Duodenal mucosa (tissue), 2 donors: ENCODE measurements around the gene TBRG4.
"Not testable (repeated sequence)": the region's sequence is repeated elsewhere in the genome, so short reads cannot be mapped to it uniquely, and the experiment has no call there.

ENCODE experiments used
- H3K27ac ChIP-seq: one replicate; pipeline ENCODE4 v1.7.0; 2013; ENCODE audit warnings: low read depth, low read length
- H3K27me3 ChIP-seq, 2 donors: one replicate each; pipeline ENCODE4 v1.7.0; 2013; ENCODE audit warnings: low read length in 2 of 2, control low read depth in 1 of 2; ENCODE audit not compliant: insufficient read depth in 2 of 2, control insufficient read depth in 1 of 2
- H3K36me3 ChIP-seq, 2 donors: one replicate each; pipeline ENCODE4 v1.7.0; 2013; ENCODE audit warnings: low read length in 2 of 2, control low read depth in 1 of 2; ENCODE audit not compliant: insufficient read depth in 2 of 2, control insufficient read depth in 1 of 2
- H3K4me1 ChIP-seq, 2 donors: one replicate each; pipeline ENCODE4 v1.7.0; 2013; ENCODE audit warnings: low read length in 2 of 2, control low read depth in 1 of 2; ENCODE audit not compliant: insufficient read depth in 2 of 2, control insufficient read depth in 1 of 2
- H3K4me3 ChIP-seq, 2 donors: one replicate each; pipeline ENCODE4 v1.7.0; 2013; ENCODE audit warnings: low read length in 2 of 2, low read depth in 1 of 2
- H3K9ac ChIP-seq, 2 donors: one replicate each; pipeline ENCODE4 v1.7.0; 2013; ENCODE audit warnings: low read length in 2 of 2, low read depth in 1 of 2
- H3K9me3 ChIP-seq, 2 donors: one replicate each; pipeline ENCODE4 v1.7.0; 2013; ENCODE audit warnings: low read length in 2 of 2, control low read depth in 1 of 2; ENCODE audit not compliant: control insufficient read depth in 1 of 2

The TBRG4 gene

GRCh38 chr7:45155357-45155900 is 43.9 kb upstream of the TBRG4 start:
- Histone ChIP-seq H3K4me1 (no peaks in the 10 kb centered on the region), H3K9me3 (no peaks in the 10 kb centered on the region), H3K27ac (no peak overlapping the region), H3K27me3 (peaks cover 7 to 12% of the 10 kb centered on the region in 2 donors), H3K36me3 (no peaks in the 10 kb centered on the region), H3K9ac (no peak overlapping the region), H3K4me3 (no peak overlapping the region)

DNA sequence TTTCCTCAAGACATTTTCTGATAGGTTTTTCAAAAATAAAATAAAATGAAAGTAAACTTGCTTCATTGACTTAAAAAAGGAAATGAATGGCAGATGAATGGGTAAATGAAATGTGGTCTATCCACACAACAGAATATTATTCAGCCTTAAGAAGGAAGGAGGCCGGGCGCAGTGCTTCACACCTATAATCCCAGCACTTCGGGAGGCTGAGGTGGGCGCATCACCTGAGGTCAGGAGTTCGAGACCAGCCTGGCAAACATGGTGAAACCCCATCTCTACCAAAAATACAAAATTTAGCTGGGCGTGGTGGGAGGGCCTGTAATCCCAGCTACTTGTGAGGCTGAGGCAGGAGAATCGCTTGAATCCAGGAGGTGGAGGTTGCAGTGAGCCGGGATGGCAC is 42.4 kb upstream of the TBRG4 start:
- H3K9me3 ChIP-seq, H3K4me3 ChIP-seq, H3K4me1 ChIP-seq, H3K36me3 ChIP-seq, H3K9ac ChIP-seq, H3K27ac ChIP-seq: not testable (repeated sequence)
- H3K27me3 ChIP-seq, result peaks cover 7 to 12% of the 10 kb centered on the region in 2 donors

- peaks cover 3 to 12% of the 10 kb centered on the region in 2 donors for H3K27me3 ChIP-seq
- H3K9ac ChIP-seq, result no peak overlapping the region
- no peaks in the 10 kb centered on the region for H3K9me3 ChIP-seq
Measured at GRCh38 chr7:45153233-45153632, 41.7 kb upstream of the TBRG4 start.

GRCh38 chr7:45151967-45152366 is 40.5 kb upstream of the TBRG4 start:
- Histone ChIP-seq H3K27me3 (peaks cover 0 to 8% of the 10 kb centered on the region in 2 donors), H3K9me3 (no peaks in the 10 kb centered on the region), H3K4me3 (no peak overlapping the region), H3K36me3 (no peaks in the 10 kb centered on the region), H3K9ac (no peak overlapping the region), H3K27ac (no peak overlapping the region), H3K4me1 (no peaks in the 10 kb centered on the region)

More at GRCh38 chr7:45153233-45153632, 41.7 kb upstream of the TBRG4 start:
- no peaks in the 10 kb centered on the region for H3K4me1 ChIP-seq
- no peaks in the 10 kb centered on the region for H3K36me3 ChIP-seq
- H3K4me3 ChIP-seq, result no peak overlapping the region
- H3K27ac ChIP-seq, result no peak overlapping the region

GRCh38 chr7:45151131-45151684 is 39.7 kb upstream of the TBRG4 start:
- Histone ChIP-seq H3K36me3 (no peaks in the 10 kb centered on the region), H3K27ac (no peak overlapping the region), H3K4me3 (no peak overlapping the region), H3K27me3 (peaks cover 0 to 8% of the 10 kb centered on the region in 2 donors), H3K4me1 (peaks cover 0 to 2% of the 10 kb centered on the region in 2 donors), H3K9me3 (no peaks in the 10 kb centered on the region), H3K9ac (no peak overlapping the region)

GRCh38 chr7:45150199-45150598 is 38.7 kb upstream of the TBRG4 start:
- Histone ChIP-seq H3K4me3 (no peak overlapping the region), H3K27ac (no peak overlapping the region), H3K27me3 (peaks cover 0 to 6% of the 10 kb centered on the region in 2 donors), H3K4me1 (peaks cover 0 to 2% of the 10 kb centered on the region in 2 donors), H3K36me3 (no peaks in the 10 kb centered on the region), H3K9me3 (no peaks in the 10 kb centered on the region), H3K9ac (no peak overlapping the region)

DNA sequence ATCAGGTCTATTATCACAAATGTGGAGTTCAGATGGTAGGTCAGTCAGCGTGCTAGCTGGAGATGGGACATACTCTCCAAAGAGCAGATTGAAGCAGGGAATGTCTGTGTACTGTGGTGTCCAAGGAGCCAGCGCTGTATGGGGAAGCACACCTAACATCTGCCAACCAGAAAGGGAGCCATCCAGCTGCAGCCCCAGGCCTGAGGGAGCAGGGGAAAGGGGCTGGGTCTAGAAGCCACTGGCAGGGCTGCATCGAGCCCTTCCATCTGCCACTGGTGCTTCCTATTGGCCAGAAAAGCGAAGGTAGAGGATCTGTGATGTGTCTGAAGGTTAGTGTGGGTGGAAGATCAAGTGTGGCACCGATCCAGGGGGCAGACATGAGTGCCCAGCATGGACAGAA is 38.1 kb upstream of the TBRG4 start:
- no peak overlapping the region for H3K4me3 ChIP-seq
- H3K36me3 ChIP-seq, result no peaks in the 10 kb centered on the region
- H3K27ac ChIP-seq, result no peak overlapping the region
- peaks cover 0 to 2% of the 10 kb centered on the region in 2 donors for H3K4me1 ChIP-seq
- H3K9me3 ChIP-seq, result no peaks in the 10 kb centered on the region
- no peak overlapping the region for H3K9ac ChIP-seq
- peaks cover 0 to 6% of the 10 kb centered on the region in 2 donors for H3K27me3 ChIP-seq

DNA sequence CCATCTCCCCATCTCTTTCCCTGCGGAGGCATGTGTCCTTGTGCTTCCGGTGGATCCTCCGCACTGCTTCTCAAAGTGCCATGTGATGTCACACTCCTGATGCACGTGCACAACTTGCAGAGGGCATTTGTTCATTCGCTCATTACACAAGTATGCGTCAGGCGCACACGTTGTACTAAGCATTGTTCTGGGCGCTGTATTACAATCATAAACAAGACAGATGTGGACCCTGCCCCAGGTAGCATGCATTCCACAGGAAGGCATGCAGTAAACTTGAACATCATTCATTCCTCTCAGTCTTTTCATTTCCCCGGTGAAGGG is 37.1 kb upstream of the TBRG4 start:
- H3K36me3 ChIP-seq, result no peaks in the 10 kb centered on the region
- H3K27me3 ChIP-seq, result peaks cover 0 to 6% of the 10 kb centered on the region in 2 donors
- H3K27ac ChIP-seq, result no peak overlapping the region
- H3K9ac ChIP-seq, result no peak overlapping the region
- no peaks in the 10 kb centered on the region for H3K9me3 ChIP-seq
- H3K4me3 ChIP-seq, result no peak overlapping the region
- H3K4me1 ChIP-seq, result peaks cover 0 to 2% of the 10 kb centered on the region in 2 donors

DNA sequence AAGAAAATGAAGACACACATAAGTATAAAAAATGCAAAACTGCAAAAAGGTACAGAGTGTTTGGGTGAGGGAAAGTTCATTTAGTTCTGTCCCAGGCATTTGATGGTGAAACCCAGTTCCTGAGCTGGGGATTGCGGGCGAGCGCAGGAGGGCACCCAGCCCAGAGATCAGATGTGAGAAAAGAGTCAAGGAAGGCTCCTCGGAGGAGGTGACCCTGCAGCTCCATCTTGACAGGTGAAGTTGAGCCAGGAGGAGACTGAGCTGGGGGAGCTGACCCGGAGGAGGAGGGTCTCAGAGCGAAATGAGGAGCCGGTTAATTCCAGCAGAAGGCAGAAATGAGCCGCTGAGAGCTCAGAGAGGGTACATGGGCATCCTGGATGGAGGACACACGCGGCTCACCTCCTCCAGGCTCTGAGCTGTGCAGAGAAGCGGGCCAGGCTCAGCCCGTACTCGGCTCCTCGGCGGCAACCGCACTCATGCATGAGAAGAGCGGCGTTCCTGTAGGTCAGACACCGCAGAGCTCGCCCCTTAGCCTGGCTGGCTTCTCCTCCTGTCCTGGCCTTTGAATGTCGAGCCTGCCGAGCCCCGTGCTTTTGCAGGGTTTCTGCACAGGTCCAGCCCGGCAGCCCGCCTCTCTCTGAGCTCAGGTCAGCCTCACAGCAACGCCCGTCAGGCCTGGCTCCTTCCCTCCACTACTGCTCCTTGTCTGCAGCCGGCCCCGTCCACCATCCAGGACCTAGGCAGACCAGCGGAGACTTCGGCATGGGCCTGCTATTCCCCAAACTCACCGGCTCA is 36.6 kb upstream of the TBRG4 start:
- Histone ChIP-seq H3K4me1 (peaks cover 0 to 2% of the 10 kb centered on the region in 2 donors), H3K9ac (no peak overlapping the region), H3K4me3 (no peak overlapping the region), H3K36me3 (no peaks in the 10 kb centered on the region), H3K27ac (no peak overlapping the region), H3K9me3 (no peaks in the 10 kb centered on the region), H3K27me3 (peaks cover 0 to 6% of the 10 kb centered on the region in 2 donors)

DNA sequence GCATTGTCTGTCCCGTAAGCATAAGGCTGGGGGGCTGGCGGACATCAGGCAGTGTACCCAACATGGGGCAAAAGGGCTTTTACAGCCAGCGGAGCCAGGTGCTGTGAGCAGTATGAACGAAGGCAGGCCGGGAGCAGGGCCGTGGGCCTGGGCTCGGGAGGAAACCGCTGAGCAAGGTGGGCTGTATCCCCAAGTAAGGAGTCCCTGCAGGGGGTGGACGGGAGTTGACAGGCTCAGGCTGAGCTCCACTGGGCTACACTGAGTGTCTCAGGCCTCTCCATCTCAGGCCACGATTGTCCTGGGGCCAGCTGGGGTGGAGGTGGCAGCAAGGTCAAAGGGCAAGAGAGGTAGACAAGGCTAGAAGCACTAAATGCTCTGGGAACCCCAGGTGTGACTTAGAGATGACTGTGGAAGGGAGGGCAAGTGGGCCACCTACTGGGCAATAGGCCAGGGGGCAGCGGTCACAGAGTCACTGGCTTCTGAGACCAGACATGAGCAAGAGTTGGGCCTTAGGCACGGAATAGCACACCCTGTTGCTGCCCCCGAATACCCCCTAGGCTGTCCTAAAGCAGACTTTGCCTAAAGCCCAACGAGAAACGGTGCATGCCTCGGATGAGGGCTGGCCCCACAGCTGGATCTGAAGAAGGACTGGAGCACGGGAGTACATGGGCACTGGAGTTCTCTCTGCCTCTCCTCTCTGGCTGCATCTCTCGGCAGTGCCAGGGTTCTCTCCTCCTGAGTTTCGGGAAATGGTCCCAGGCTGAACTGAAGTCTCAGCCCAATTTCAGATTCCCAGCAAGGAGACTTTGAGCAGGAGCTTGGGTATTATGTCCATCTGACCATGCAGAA is 35.3 kb upstream of the TBRG4 start:
- H3K9me3 ChIP-seq, result no peaks in the 10 kb centered on the region
- H3K27me3 ChIP-seq, result peaks cover 0 to 6% of the 10 kb centered on the region in 2 donors
- H3K4me3 ChIP-seq, result no peak overlapping the region
- H3K9ac ChIP-seq, result no peak overlapping the region
- H3K36me3 ChIP-seq, result no peaks in the 10 kb centered on the region
- H3K27ac ChIP-seq, result no peak overlapping the region
- peaks cover 0 to 2% of the 10 kb centered on the region in 2 donors for H3K4me1 ChIP-seq
